GM12801 (cell line): ENCODE measurements around the gene PRUNE2.

Experiments
- CTCF ChIP-seq: IDR thresholded peaks from one replicate; pipeline ENCODE4 v1.5.1; 2011; ENCODE audit warnings: control low read depth; ENCODE audit not compliant: insufficient read length; ENCODE audit errors: extremely low read depth

Gene PRUNE2

GRCh38 chr9:76911971-76912370, 6.1 kb upstream of the PRUNE2 start:
- no peak for TF ChIP-seq CTCF

GRCh38 chr9:76910861-76911260, 4.9 kb upstream of the PRUNE2 start:
- TF ChIP-seq CTCF, result no peak

- TF ChIP-seq CTCF, result no peak
These were observed 697 bp upstream of the PRUNE2 start for GRCh38 chr9:76906647-76906975.

- no peak for TF ChIP-seq CTCF
These were observed 1.1 kb downstream of the PRUNE2 start for GRCh38 chr9:76904661-76905457.

GRCh38 chr9:76902395-76902794, 3.5 kb downstream of the PRUNE2 start:
- TF ChIP-seq CTCF, result no peak

- no peak for TF ChIP-seq CTCF
These were observed 4.1 kb downstream of the PRUNE2 start for GRCh38 chr9:76901801-76902200.

- TF ChIP-seq CTCF, result no peak
These were observed 5.0 kb downstream of the PRUNE2 start for GRCh38 chr9:76900884-76901440.

- no peak for TF ChIP-seq CTCF
These were observed 7.1 kb downstream of the PRUNE2 start for GRCh38 chr9:76898786-76899185.
